ENCODE results near the gene GNAI2. TPM values are rescaled to one million over a fixed set of nuclear protein-coding genes. Genes with fewer than 3 reads are reported as not detected.

The GNAI2 gene
- total and polyA plus RNA-seq, 8 donors, result 61.1 to 211 (median 79.2) TPM

- Histone ChIP-seq H3K4me3 (no peak overlapping the region), H3K27ac (no peak overlapping the region), H3K36me3 (no peaks in the 10 kb centered on the region), H3K27me3 (no peaks in the 10 kb centered on the region), H3K4me1 (peaks cover 5 to 10% (median 9%) of the 10 kb centered on the region in 4 donors), H3K9me3 (no peaks in the 10 kb centered on the region)
- 54 to 67% (median 65%) methylated on average over 6 to 12 of the region's 12 CpGs for WGBS, 5 donors
- intact Hi-C loops (cut with DNase I; ENCODE audit: low total_unique reads), result loop anchor here (10.0 kb wide), 1 partner anchor 53 kb away; the partner anchor contains the start of gene LSMEM2
- TF ChIP-seq EP300 (IDR thresholded peaks at IDR 0.05) (no peak), POLR2A (IDR thresholded peaks at IDR 0.05) (no peak), POLR2AphosphoS5 (IDR thresholded peaks at IDR 0.05) (no peak), CTCF (IDR thresholded peaks at IDR 0.05) (no peak)
- DNase-seq, result no peak
These were observed 14.4 kb upstream of the GNAI2 start for GRCh38 chr3:50221411-50222168.

GRCh38 chr3:50222169-50222528 lies 13.9 kb upstream of the GNAI2 start:
- Histone ChIP-seq H3K4me1 (peaks cover 11 to 16% (median 14%) of the 10 kb centered on the region in 4 donors), H3K36me3 (no peaks in the 10 kb centered on the region), H3K27me3 (no peaks in the 10 kb centered on the region), H3K27ac (no peak overlapping the region), H3K4me3 (no peak overlapping the region), H3K9me3 (no peaks in the 10 kb centered on the region)
- DNase-seq, result no peak
- 75 to 100% (median 86%) methylated on average over 1 of the region's 1 CpG for WGBS, 5 donors
- intact Hi-C loops (cut with DNase I; ENCODE audit: low total_unique reads), result loop anchor here (10.0 kb wide), 1 partner anchor 53 kb away; the partner anchor contains the start of gene LSMEM2
- TF ChIP-seq EP300 (IDR thresholded peaks at IDR 0.05) (no peak), CTCF (IDR thresholded peaks at IDR 0.05) (no peak), POLR2A (IDR thresholded peaks at IDR 0.05) (no peak), POLR2AphosphoS5 (IDR thresholded peaks at IDR 0.05) (no peak)

GRCh38 chr3:50224639-50225038 lies 11.4 kb upstream of the GNAI2 start:
- no peak for TF ChIP-seq POLR2A (IDR thresholded peaks at IDR 0.05)
- no peak for TF ChIP-seq POLR2AphosphoS5 (IDR thresholded peaks at IDR 0.05)
- no peak for TF ChIP-seq CTCF (IDR thresholded peaks at IDR 0.05)
- TF ChIP-seq EP300 (IDR thresholded peaks at IDR 0.05), result no peak
- intact Hi-C loops (cut with DNase I; ENCODE audit: low total_unique reads), result loop anchor here (10.0 kb wide), 1 partner anchor 50 kb away; the partner anchor contains the start of gene LSMEM2
- whole genome bisulfite sequencing, 5 donors, result 62 to 75% (median 70%) methylated on average over 5 of the region's 5 CpGs

GRCh38 chr3:50226888-50227389 lies 9.1 kb upstream of the GNAI2 start:
- peak overlapping the region; percentile 49 to 85 (median 75) for H3K27ac ChIP-seq
- H3K36me3 ChIP-seq, result no peaks in the 10 kb centered on the region
- H3K4me3 ChIP-seq, result peak overlapping the region; percentile 59 to 82 (median 64)
- H3K27me3 ChIP-seq, result no peaks in the 10 kb centered on the region
- TF ChIP-seq POLR2AphosphoS5 (IDR thresholded peaks at IDR 0.05), result no peak
- H3K9me3 ChIP-seq, result no peaks in the 10 kb centered on the region
- peak in 1 of 2 donors; percentile 46 for DNase-seq
- H3K4me1 ChIP-seq, result peaks cover 13 to 30% (median 28%) of the 10 kb centered on the region in 4 donors
- WGBS, 5 donors, result 0 to 1% (median 1%) methylated on average over 22 to 40 of the region's 40 CpGs
- intact Hi-C loops (cut with DNase I; ENCODE audit: low total_unique reads), result loop anchor here (2.0 to 10.0 kb wide), 2 partner anchors 34 to 48 kb away; partner anchors contain the start of gene LSMEM2

More at GRCh38 chr3:50224639-50225038, 11.4 kb upstream of the GNAI2 start:
- H3K27me3 ChIP-seq, result no peaks in the 10 kb centered on the region
- no peaks in the 10 kb centered on the region for H3K36me3 ChIP-seq
- no peak overlapping the region for H3K27ac ChIP-seq
- no peaks in the 10 kb centered on the region for H3K9me3 ChIP-seq
- no peak overlapping the region for H3K4me3 ChIP-seq
- no peak for DNase-seq
- peaks cover 13 to 30% (median 28%) of the 10 kb centered on the region in 4 donors for H3K4me1 ChIP-seq

Measured in stomach (tissue), 9 donors.